ENCODE data around the gene LPO.

- TF ChIP-seq, protein P1, sequence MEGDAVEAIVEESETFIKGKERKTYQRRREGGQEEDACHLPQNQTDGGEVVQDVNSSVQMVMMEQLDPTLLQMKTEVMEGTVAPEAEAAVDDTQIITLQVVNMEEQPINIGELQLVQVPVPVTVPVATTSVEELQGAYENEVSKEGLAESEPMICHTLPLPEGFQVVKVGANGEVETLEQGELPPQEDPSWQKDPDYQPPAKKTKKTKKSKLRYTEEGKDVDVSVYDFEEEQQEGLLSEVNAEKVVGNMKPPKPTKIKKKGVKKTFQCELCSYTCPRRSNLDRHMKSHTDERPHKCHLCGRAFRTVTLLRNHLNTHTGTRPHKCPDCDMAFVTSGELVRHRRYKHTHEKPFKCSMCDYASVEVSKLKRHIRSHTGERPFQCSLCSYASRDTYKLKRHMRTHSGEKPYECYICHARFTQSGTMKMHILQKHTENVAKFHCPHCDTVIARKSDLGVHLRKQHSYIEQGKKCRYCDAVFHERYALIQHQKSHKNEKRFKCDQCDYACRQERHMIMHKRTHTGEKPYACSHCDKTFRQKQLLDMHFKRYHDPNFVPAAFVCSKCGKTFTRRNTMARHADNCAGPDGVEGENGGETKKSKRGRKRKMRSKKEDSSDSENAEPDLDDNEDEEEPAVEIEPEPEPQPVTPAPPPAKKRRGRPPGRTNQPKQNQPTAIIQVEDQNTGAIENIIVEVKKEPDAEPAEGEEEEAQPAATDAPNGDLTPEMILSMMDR (IDR thresholded peaks at IDR 0.05) = no peak
- no peak for TF ChIP-seq POLR2A (IDR thresholded peaks at IDR 0.05)
These were observed 33.0 kb downstream of the LPO start for GRCh38 chr17:58271216-58271931.
